Inferior parietal cortex (tissue), 1 donor: ENCODE data around the gene ITLN2.
"Not testable (repeated sequence)": the region's sequence is repeated elsewhere in the genome, so short reads cannot be mapped to it uniquely, and the experiment has no call there.

Experiments
- DNase-seq: peaks from one replicate; pipeline ENCODE4 v3.0.0-alpha.2; 2016; ENCODE audit errors: extremely low spot score

ITLN2 gene

GRCh38 chr1:160905617-160905989 lies 49.0 kb downstream of the ITLN2 start:
- DNase-seq = no peak

GRCh38 chr1:160904783-160905616 lies 49.6 kb downstream of the ITLN2 start:
- no peak for DNase-seq

- DNase-seq = not testable (repeated sequence)
Observed at GRCh38 chr1:160902251-160902650, 52.4 kb downstream of the ITLN2 start.

DNA sequence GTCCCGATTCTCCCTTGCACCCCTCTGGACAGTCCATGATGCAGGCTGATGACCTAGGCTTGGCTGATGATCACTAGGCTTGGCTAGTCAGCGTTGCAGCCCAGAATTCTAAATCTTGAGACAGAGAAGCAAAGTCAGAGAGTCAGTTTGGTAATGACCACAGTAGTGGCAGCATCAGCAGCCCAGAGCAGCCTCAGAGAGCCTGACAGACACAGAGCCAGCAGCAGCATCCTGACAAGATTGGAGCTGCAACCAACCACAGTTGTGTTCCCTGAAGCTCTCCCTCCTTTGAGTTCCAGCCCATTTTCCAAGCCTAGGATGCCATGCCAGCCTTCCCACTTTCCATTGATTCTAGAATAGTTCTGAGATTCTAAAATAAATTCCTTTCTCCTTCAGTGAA lies 52.8 kb downstream of the ITLN2 start:
- no peak for DNase-seq

DNA sequence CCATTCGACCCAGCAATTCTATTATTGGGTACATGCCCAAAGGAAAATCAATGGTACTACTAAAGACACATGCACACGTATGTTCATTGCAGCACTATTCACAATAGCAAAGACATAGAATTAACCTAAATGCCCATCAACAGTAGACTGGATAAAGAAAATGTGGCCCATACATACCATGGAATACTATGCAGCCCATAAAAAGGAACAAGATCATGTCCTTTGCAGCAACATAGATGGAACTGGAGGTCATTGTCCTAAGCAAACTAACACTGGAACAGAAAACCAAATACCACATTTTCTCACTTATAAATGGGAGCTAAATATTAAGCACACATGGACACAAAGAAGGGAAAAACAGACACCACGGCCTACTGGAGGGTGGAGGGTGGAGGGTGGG lies 53.9 kb downstream of the ITLN2 start:
- DNase-seq = not testable (repeated sequence)
